ENCODE measurements around the gene WNT7B. TPM values are rescaled to one million over a fixed set of nuclear protein-coding genes. Genes with fewer than 3 reads are reported as not detected.
A peak's percentile ranks its signal among the peaks of the same experiment; 100 is the strongest.

WNT7B gene
- total and polyA plus RNA-seq, 2 of the 8 experiments (the other 6 are each of a cell fraction or from before 2014, with no cell fraction given): 0.14 to 0.24 TPM

DNA sequence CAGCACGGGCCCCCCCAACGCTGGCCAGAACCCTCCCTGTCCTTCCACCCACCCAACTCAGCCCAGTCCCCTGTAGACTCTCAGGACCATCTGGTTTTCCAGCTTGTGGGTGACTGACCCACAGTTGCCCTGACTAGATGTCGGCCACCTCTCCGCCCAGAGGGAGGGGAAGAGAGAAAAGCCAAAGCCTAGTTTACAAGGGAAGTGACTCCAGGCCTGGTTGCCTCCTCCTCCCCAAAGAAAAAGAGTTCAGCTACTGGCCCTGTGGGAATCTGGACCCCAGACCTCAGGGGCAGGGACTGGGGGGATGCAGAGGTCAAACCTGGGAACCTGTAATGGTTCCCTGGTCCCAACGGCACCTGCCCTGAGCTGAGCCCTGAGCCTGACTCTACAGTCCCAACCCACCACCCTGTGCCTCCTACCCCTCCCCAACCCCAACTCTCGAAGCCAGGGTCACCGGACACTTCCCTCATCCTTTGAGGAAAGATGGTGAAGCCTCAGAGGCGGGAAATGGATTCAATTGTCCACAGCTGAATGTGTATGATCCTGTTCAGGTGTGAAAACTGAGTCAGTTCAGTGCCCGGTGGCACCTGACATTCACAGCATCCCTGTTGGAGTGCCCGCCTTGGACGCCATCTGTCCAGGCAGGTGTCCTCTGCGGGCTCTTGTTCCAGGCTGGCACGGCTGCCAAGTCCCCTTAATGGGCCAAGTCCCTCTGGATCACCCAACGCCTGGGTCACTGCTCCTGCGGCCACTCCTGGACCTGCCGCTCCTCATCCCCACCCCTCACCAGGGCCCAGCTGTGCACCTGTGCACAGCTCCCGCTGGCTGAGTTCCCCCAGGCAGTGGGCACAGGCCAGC lies 21.0 kb upstream of the WNT7B start:
- no peak overlapping the region for H2AK5ac ChIP-seq (ENCODE audit: low read depth, low read length)
- H3K9me3 ChIP-seq (ENCODE audit: insufficient read depth in 2 of 2, low read depth in 1 of 2, low read length in 1 of 2): no peaks in the 10 kb centered on the region
- no peak overlapping the region for H2BK5ac ChIP-seq (ENCODE audit: low read depth, low read length)
- H4K5ac ChIP-seq (ENCODE audit: insufficient read length, low read depth, low read length): no peak overlapping the region
- no peak for DNase-seq (ENCODE audit: low read depth in 1 of 2, low spot score in 2 of 2)
- no peak overlapping the region for H3K23ac ChIP-seq (ENCODE audit: insufficient read length)
- no peak overlapping the region for H2BK15ac ChIP-seq (ENCODE audit: low read length)
- no peaks in the 10 kb centered on the region for H3K79me2 ChIP-seq (ENCODE audit: control insufficient read depth in 1 of 2, insufficient read depth in 2 of 2, low read length in 2 of 2)
- no peak overlapping the region for H2BK20ac ChIP-seq (ENCODE audit: low read length)
- H3K27me3 ChIP-seq (replicated peaks in 1 of 4; ENCODE audit: control insufficient read depth in 3 of 4, extremely low read depth in 1 of 4, insufficient read depth in 3 of 4, low read length in 3 of 4): no peaks in the 10 kb centered on the region; a peak in 2 of 7 replicates
- H3K4me1 ChIP-seq (replicated peaks in 1 of 4; ENCODE audit: control insufficient read depth in 3 of 4, insufficient read depth in 4 of 4, low read length in 3 of 4): peaks cover 0 to 3% (median 0%) of the 10 kb centered on the region in 4 experiments; a peak in 3 of 7 replicates
- CTCF ChIA-PET (ENCODE audit: partially characterized antibody): interaction anchor here (1.0 to 6.7 kb wide), 6 partner anchors 9 to 332 kb away, joined by 3 to 111 read pairs (median 40); no protein-coding TSS in a partner anchor
- H3K36me3 ChIP-seq (ENCODE audit: control insufficient read depth in 2 of 4, insufficient read depth in 4 of 4, low read length in 3 of 4): no peaks in the 10 kb centered on the region
- H3K4me2 ChIP-seq (ENCODE audit: insufficient read depth in 1 of 2, low read depth in 2 of 2, low read length in 2 of 2): no peak overlapping the region
- FAIRE-seq: no peak
- H3K14ac ChIP-seq (ENCODE audit: insufficient read length): no peak overlapping the region
- H3K4me3 ChIP-seq (ENCODE audit: extremely low read depth in 1 of 4, insufficient read depth in 2 of 4, low read depth in 3 of 4, low read length in 4 of 4): no peak overlapping the region
- TF ChIP-seq CEBPB (IDR thresholded peaks at IDR 0.05; ENCODE audit: low read depth, low read length): no peak
- no peak for TF ChIP-seq JUN (IDR thresholded peaks at IDR 0.05; ENCODE audit: low read depth, low read length)
- TF ChIP-seq HDAC2 (IDR thresholded peaks at IDR 0.05; ENCODE audit: borderline replicate concordance in 1 of 2, low read depth in 2 of 2, low read length in 2 of 2): no peak
- TF ChIP-seq RNF2 (IDR thresholded peaks at IDR 0.05; ENCODE audit: borderline replicate concordance, low read depth, low read length, missing control alignments, poor library complexity, severe bottlenecking): no peak
- no peak for TF ChIP-seq CREB1 (IDR thresholded peaks at IDR 0.05)
- no peak for TF ChIP-seq NANOG (IDR thresholded peaks at IDR 0.05; ENCODE audit: insufficient read depth, low read depth, low read length, poor library complexity, severe bottlenecking)
- TF ChIP-seq, protein P1, sequence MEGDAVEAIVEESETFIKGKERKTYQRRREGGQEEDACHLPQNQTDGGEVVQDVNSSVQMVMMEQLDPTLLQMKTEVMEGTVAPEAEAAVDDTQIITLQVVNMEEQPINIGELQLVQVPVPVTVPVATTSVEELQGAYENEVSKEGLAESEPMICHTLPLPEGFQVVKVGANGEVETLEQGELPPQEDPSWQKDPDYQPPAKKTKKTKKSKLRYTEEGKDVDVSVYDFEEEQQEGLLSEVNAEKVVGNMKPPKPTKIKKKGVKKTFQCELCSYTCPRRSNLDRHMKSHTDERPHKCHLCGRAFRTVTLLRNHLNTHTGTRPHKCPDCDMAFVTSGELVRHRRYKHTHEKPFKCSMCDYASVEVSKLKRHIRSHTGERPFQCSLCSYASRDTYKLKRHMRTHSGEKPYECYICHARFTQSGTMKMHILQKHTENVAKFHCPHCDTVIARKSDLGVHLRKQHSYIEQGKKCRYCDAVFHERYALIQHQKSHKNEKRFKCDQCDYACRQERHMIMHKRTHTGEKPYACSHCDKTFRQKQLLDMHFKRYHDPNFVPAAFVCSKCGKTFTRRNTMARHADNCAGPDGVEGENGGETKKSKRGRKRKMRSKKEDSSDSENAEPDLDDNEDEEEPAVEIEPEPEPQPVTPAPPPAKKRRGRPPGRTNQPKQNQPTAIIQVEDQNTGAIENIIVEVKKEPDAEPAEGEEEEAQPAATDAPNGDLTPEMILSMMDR (IDR thresholded peaks at IDR 0.05; ENCODE audit: control extremely low read depth in 1 of 3, insufficient read depth in 1 of 3, low read depth in 1 of 3, low read length in 3 of 3): no peak
- H2AFZ ChIP-seq (ENCODE audit: low read length): no peak overlapping the region
- H4K91ac ChIP-seq (replicated peaks; ENCODE audit: insufficient read length, low read length): peak overlapping the region; percentile 47
- POLR2A ChIA-PET (ENCODE audit: partially characterized antibody): no interaction called here
- no peak overlapping the region for H3K56ac ChIP-seq (replicated peaks; ENCODE audit: insufficient read length, low read depth, low read length)
- H3K23me2 ChIP-seq (ENCODE audit: low read depth, low read length): peaks cover 11% of the 10 kb centered on the region; the same call in 1 of the 2 replicates
- no peak overlapping the region for H3K27ac ChIP-seq (ENCODE audit: low read depth, low read length)
- no peak overlapping the region for H2BK120ac ChIP-seq (replicated peaks; ENCODE audit: low read depth, low read length)
- H3K9ac ChIP-seq (replicated peaks in 1 of 4; ENCODE audit: extremely low read depth in 1 of 4, low read depth in 3 of 4, low read length in 3 of 4): no peak overlapping the region
- H4K8ac ChIP-seq (ENCODE audit: extremely low read depth, insufficient read depth, low read length): no peak overlapping the region; the same call in 1 of the 2 replicates
- peak overlapping the region; percentile 19; the same call in 1 of the 2 replicates for H3K18ac ChIP-seq (ENCODE audit: extremely low read depth, low read length)
- WGBS, 2 experiments (ENCODE audit: extremely low coverage in 1 of 2, insufficient coverage in 1 of 2, insufficient read length in 1 of 2, insufficient replicate concordance in 2 of 2, low coverage in 1 of 2, low lambda C conversion rate in 2 of 2, missing lambda C conversion rate in 1 of 2): 84% methylated on average over 13 of the region's 17 CpGs; no CpG with 5 or more reads in 1 of the 2 experiments
- H4K20me1 ChIP-seq (replicated peaks in 1 of 2; ENCODE audit: control insufficient read depth in 1 of 2, insufficient read depth in 2 of 2, low read length in 2 of 2): peaks cover 0 to 8% of the 10 kb centered on the region in 2 experiments
- no peaks in the 10 kb centered on the region for H3K79me1 ChIP-seq (ENCODE audit: low read depth, low read length)
- H3K4ac ChIP-seq (replicated peaks; ENCODE audit: insufficient read length, low read depth, low read length): no peak overlapping the region
- H2BK12ac ChIP-seq (ENCODE audit: low read depth, low read length): no peak overlapping the region
